ENCODE results near the gene SLC31A1.

The SLC31A1 gene

DNA sequence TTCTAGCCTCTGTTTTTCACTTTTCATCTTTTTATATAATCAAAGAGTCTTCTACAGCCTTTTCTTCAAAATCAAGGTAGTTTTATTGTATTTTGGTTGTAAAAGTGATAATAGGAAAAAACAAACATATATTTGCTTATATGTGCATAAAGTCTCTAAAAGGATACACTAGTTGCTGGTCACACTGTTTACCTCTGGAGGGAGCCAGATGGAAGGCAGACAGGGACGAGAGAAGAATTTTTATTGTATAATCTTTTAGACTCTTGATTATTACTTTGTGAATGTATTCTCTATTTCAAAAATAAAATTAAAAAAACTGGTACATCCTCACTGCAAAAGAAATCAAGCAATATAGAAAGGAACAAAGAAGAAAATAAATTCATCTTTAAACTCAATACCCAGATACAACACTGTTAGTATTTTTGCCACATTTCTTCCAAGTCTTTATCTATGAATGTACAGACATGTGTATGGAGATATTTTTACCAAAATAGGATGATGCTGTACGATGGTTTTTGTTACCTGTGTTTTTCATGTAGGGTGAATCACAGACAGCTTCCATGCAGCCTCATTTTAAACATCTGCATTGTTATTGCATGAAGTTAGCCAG lies 88.0 kb downstream of the SLC31A1 start:
- peak; percentile 85 for DNase-seq

DNA sequence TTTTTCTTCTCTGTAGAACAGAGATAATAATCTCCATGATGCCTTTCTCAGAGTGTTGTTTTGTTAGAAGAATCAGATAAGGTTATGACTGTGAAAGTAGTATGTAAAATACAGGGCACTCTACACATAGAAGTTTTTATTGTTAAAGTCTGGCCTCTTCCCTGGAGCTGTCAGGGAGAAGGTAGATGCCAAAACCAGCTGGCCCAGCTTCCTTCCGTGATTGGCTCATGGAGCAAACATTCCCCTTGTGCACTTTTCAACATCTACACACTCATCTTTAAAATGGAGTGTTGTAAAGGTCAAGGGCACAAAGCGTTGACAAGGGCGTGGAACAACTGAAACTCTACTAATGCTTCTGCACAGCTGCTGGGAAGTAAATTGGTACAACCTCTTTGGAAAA lies 89.2 kb downstream of the SLC31A1 start:
- no peak for DNase-seq

DNA sequence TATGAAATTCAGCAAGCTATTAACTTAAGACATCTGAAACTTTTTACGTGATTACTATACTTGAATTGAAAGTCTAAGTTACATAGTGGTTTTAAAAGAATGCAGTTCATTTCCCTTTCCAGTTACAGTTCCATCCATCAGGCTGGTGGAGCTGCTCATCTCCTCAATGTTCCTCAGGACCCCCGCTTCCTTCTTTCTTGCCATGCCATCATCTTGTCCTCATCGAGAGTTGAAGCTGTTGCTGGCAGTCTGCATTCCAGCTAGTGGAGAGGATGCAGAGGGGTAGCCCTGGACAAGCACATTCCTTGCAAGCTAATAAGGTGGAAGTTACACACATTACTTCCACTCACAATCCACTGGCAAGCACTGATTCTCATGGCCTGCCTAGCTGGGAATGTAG lies 90.6 kb downstream of the SLC31A1 start:
- no peak for DNase-seq

DNA sequence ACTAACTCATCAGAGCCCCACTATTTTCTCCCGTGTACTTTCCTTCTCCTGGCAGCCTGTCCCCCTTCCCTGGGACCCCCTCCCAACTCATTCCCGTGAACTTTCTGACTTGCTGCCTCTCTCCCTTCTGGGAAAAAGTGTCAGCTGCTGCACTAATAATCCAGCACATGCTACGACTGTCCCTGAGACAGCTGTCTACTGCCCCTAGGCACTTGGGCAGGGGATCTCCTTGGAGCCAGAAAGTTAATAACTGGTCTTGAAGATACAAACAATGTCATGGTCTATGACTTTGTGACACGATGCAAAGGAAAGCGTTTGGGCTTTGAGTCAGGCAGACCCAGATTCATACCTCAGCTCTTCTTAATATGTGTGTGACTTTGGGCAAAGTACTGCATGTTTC lies 91.9 kb downstream of the SLC31A1 start:
- DNase-seq: no peak

Measured in hematopoietic multipotent progenitor cell treated with erythropoietin and hydrocortisone succinate and interleukin-3 and kit ligand, for 4 days (in vitro differentiated cells).